GM19397 (cell line): ENCODE results near the gene CCAR1.
"Not testable (repeated sequence)": the region's sequence is repeated elsewhere in the genome, so short reads cannot be mapped to it uniquely, and the experiment has no call there.

Experiments
- ATAC-seq: cut with Tn5 transposase; IDR thresholded peaks from one replicate; pipeline ENCODE4 v1.9.1; 2021; ENCODE audit warnings: mild to moderate bottlenecking, moderate library complexity; ENCODE audit not compliant: unreplicated experiment

Gene CCAR1

GRCh38 chr10:68720793-68721672 lies at the start of gene CCAR1:
Gene CCAR1, plus strand, starts transcription at chr10:68721239. Its CDS starts 1,266 bp downstream, at chr10:68722505.
- ATAC-seq, result peak; percentile 97

DNA sequence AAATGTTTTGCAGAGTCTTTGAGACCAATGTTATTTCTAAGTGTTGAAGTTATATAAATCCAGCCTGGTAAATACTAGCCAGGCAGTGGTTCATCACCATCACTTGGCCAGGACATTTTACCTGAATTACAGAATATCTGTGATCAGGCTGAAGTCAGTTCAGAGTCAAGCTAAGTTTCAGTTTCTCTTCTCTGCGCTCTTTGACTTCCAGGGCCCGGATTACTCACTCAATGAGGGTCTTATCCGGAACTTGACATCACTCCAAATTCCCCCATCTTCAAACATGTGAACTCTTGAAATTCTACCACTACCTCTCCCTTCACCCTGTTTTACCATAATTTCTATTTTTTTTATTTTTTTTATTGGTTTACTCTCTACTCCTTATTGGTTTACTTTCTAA lies 36.6 kb upstream of the CCAR1 start:
- no peak for ATAC-seq

GRCh38 chr10:68696018-68696417 lies 25.0 kb upstream of the CCAR1 start:
- ATAC-seq, result no peak

DNA sequence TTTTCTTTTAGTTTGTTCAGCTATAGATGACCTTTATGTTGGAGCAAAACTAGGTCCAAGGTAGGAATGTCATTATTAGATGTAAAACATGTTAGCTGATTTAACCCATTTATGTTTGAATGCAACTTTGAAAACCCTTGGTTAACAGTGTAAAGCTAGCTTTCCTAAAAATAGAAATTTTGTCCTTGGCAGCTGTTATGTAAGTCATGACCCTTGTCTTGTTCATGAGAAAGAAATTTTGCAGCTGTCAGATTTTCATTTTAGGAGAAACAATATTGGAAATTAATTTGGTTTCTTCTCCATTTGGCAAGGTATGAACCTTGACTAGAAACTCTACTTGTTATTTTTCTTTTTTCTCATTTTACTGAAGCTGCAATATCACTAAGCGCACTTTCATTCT lies 23.9 kb upstream of the CCAR1 start:
- ATAC-seq, result no peak

- ATAC-seq, result no peak
Measured at GRCh38 chr10:68700197-68700596, 20.8 kb upstream of the CCAR1 start.

DNA sequence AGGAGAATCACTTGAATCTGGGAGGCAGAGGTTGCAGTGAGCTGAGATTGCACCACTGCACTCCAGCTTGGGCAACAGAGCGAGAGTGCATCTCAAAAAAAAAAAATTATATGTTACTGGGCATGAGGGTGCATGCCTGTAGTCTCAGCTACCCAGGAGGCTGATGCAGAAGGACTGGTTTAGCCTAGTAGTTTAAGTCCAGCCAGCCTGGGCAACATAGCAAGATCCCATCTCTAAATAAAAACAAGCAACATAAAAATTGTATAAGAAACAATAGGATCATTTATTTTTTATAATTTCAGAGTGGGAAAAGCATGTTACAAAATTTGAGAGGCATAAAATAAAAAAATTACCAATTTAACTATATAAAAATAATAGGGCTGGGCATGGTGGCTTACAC lies 15.5 kb upstream of the CCAR1 start:
- no peak for ATAC-seq

DNA sequence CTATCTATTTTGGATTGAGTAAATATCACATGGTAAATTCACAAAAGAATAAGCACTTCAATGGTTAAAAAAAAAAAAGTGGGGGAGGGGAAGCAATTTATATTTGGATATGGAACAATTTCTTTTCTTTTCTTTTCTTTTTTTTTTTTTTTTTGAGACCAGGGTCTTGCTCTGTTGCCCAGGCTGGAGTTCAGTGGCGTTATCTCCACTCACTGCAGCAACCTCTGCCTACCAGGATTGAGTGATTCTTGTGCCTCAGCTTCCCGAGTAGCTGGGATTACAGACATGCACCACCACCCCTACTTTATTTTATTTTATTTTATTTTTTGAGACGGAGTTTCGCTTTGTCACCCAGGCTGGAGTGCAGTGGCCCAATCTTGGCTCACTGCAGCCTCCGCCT lies 12.1 kb upstream of the CCAR1 start:
- not testable (repeated sequence) for ATAC-seq

DNA sequence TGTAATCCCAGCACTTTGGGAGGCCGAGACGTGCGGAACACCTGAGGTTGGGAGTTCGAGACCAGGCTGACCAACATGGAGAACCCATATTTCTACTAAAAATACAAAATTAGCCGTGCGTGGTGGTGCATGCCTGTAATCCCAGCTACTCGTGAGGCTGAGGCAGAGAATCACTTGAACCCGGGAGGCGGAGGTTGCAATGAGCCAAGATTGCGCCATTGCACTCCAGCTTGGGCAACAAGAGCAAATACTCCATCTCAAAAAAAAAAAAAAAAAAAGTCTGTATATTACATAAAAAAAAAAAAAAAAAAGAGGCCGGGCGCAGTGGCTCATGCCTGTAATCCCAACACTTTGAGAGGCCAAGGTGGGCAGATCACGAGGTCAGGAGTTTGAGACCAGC lies 8.0 kb upstream of the CCAR1 start:
- not testable (repeated sequence) for ATAC-seq

GRCh38 chr10:68717435-68717834 lies 3.6 kb upstream of the CCAR1 start:
- no peak for ATAC-seq

DNA sequence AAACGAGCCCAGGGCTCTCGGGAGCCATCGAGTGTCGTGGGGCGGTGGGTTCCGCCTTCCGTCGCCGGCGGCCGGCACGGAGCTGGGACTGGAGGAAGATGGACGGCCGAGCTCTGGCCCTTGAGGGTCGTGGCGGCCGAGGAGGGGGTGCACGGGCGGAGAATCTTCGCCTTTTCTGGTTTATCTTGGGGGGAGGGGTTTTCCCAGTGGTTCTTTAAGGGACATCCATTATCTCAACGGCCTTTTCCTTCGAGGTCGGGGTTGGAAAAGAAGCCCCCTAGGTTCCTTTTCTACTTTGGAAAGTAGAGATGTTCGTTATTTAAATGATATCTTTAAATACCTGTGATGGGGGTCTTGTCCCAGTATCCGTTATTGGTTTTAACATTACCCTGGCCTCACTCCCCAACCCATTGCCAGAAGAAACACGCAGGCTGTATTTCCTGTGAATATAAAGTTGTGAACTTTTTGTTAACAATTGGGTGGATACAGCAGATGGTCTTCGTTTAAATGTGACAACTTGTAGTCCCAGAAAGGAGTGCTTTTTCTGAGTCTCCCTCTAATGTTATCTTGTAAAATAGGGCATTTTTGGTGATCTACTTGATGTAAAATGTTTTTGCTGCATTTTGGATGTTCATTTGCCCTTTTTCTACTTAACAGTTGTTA lies 765 bp downstream of the CCAR1 start:
- peak; percentile 31 for ATAC-seq

- no peak for ATAC-seq
Measured at GRCh38 chr10:68725016-68725415, 4.0 kb downstream of the CCAR1 start.

- ATAC-seq, result no peak
Measured at GRCh38 chr10:68727146-68727545, 6.1 kb downstream of the CCAR1 start.

DNA sequence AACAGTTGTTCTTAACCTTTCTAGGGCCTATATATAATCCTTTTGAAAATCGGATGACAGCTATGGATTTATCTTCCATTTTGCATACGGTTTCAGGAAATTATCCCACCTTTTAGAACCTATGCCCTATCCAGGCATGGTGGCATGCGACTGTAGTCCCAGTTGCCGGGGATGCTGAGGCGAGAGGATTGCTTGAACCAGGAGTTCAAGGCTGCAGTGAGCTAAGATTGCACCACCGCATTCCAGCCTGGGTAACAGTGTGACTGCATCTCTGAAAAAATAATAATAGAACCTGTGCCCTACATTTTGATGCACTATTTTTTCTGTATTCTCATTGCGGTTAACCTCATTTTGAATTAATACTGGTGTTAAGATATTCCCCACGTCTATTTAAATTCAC lies 11.6 kb downstream of the CCAR1 start:
- ATAC-seq, result no peak

DNA sequence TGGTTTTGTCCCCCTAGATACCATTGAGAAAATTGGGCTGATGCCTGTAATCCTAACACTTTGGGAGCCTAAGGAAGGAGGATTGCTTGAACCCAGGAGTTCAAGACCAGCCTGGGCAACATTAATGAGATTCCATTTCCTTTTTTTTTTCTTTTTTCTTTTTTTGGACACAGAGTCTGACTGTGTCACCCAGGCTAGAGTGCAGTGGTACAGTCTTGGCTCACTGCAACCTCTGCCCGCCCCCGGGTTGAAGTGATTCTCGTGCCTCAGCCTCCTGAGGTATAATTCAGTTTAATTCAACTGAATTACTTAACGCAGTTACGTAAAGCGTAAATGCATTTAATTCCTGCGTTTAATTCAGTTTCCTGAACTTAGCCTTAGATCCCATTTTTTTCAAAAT lies 13.3 kb downstream of the CCAR1 start:
- no peak for ATAC-seq

DNA sequence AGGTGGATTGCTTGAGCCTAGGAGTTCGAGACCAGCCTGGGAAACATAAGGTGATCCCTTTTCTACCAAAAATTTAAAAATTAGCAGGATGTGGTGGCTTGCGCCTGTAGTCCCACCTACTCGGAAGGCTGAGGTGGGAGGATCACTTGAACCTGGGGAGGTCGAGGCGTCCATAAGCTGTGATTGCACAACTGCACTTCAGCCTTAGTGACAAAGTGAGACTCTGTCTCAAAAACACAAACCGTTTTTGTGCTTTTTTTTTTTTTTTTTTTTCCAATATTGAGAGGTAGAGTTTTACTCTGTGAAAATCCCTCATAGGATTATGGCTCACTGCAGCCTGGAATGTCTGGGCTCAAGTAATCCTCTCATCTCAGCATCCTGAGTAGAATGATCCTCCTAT lies 14.1 kb downstream of the CCAR1 start:
- no peak for ATAC-seq

DNA sequence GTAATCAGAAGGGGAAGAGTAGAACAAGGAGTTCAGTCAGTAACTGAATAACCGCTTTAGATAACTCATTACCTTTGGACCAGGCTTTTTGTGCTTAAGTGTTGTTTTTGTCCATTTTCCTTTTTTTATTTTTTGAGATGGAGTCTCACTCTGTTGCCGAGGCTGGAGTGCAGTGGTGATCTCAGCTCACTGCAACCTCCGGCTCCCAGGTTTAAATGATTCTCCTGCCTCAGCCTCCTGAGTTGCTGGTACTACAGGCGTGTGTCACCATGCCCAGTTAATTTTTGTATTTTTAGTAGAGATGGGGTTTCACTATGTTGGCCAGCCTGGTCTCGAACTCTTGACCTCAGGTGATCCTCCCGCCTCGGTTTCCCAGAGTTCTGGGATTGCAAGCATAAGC lies 14.7 kb downstream of the CCAR1 start:
- ATAC-seq, result not testable (repeated sequence)

DNA sequence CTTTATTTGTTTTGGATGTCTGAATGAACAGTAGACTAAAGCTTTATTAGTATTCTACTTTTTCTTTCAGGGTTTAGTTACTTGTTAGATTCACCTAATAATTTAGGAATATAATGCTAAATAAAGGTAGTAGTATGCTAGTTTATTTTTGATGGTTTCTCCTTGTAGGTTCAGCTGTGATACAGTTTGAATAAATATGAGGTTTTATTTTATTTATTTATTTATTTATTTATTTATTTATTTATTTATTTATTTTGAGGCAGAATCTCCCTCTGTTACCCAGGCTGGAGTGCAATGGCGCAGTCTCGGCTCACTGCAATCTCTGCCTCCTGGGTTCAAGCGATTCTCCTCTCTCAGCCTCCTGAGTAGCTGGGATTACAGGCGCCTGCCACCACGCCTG lies 19.6 kb downstream of the CCAR1 start:
- ATAC-seq, result not testable (repeated sequence)

DNA sequence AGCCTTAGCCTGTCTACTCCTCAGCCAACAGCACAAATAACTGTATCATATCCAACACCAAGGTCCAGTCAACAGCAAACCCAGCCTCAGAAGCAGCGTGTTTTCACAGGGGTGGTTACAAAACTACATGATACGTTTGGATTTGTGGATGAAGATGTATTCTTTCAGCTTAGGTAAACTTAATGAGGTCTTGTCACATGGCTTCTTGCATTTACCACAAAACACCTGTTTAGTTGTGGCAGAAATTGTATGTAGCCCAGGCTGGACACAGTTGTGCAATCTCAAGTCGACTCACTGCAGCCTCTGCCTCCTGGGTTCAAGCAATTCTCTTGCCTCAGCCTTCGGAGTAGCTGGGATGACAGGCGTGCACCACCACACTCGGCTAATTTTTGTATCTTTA lies 21.4 kb downstream of the CCAR1 start:
- no peak for ATAC-seq

DNA sequence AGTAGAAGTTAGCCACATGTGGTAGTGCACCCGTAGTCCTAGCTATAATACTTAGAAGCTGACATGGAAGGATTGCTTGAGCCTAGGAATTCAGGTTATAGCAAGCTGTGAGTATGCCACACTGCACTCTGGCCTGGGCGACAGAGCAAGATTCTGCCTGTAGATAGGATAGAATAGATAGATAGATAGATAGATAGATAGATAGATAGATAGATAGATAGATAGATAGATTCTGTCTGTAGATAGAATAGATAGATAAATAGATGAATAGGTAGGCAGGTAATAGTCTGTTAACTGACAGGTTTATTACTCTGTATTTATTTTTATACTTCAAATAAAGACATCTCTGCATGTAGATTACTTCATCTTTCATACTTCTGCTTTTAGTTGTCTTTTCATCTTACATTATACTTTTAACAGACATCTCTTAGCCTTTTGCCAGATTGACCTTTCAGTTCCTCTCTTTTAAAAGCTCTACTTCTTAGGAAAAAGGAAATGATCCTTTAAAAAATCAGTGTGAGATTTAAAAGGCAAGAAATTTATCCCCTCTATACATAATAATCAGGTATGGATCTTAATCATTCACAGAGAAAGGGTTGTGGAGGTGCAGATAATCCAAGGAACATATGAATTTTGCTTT lies 31.8 kb downstream of the CCAR1 start:
- ATAC-seq, result no peak

DNA sequence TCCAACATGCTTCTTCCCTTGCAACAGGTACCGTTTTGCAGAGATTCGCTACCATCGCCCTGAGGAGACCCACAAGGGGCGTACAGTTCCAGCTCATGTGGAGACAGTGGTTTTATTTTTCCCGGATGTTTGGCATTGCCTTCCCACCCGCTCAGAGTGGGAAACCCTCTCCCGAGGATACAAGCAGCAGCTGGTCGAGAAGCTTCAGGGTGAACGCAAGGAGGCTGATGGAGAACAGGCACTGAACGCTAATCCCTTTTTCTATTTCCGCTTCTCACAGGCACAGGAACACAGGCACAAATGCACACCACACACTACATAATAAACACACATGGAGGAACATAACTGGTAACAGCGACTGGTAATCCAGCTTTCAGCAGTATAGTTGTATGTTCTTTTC lies 35.2 kb downstream of the CCAR1 start:
- ATAC-seq, result no peak

DNA sequence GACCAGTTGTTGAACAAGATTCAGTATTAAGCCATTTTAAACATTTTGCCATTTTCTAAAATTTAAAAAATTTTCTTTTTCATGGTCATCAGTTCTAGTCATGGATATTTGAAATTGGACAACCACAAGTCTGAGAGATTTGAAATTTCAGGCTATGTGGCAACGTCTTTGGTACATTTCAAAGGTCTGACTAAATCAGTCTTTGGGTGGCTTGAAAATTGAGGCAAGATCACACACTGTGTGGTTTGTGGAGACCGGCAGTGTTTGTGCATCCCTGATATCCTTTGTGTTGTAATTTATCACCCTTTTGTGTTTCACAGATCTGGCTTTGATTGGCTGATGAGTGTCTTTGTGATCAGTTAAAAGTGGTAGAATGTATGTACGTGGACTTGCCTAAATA lies 35.7 kb downstream of the CCAR1 start:
- ATAC-seq, result no peak
